ENCODE data around the gene ARPC1B. TPM values are rescaled to one million over a fixed set of nuclear protein-coding genes. Genes with fewer than 3 reads are reported as not detected.

The ARPC1B gene
- total RNA-seq, 4 donors from 2014 or later: 221 to 387 (median 302) TPM

GRCh38 chr7:99418260-99418659 is 43.7 kb downstream of the ARPC1B start:
- TF ChIP-seq CTCF (IDR thresholded peaks at IDR 0.05): no peak
- DNase-seq (ENCODE audit: low spot score): no peak
- ATAC-seq (ENCODE audit: low FRiP score): no peak

- no peak for ATAC-seq (ENCODE audit: low FRiP score)
- no peak for TF ChIP-seq CTCF (IDR thresholded peaks at IDR 0.05)
Measured at GRCh38 chr7:99419323-99420021, 44.9 kb downstream of the ARPC1B start.

GRCh38 chr7:99420213-99420612 is 45.7 kb downstream of the ARPC1B start:
- no peak for ATAC-seq (ENCODE audit: low FRiP score)
- TF ChIP-seq CTCF (IDR thresholded peaks at IDR 0.05): no peak

More at GRCh38 chr7:99419323-99420021, 44.9 kb downstream of the ARPC1B start:
- no peak for DNase-seq (ENCODE audit: low spot score)

GRCh38 chr7:99420986-99421385 is 46.5 kb downstream of the ARPC1B start:
- DNase-seq (ENCODE audit: low spot score) (no peak), ATAC-seq (ENCODE audit: low FRiP score) (no peak)
- TF ChIP-seq CTCF (IDR thresholded peaks at IDR 0.05): no peak

More at GRCh38 chr7:99420213-99420612, 45.7 kb downstream of the ARPC1B start:
- no peak for DNase-seq (ENCODE audit: low spot score)

GRCh38 chr7:99422186-99422585 is 47.7 kb downstream of the ARPC1B start:
- TF ChIP-seq CTCF (IDR thresholded peaks at IDR 0.05): no peak
- DNase-seq (ENCODE audit: low spot score) (no peak), ATAC-seq (ENCODE audit: low FRiP score) (no peak)

- DNase-seq (ENCODE audit: low spot score): no peak
- TF ChIP-seq CTCF (IDR thresholded peaks at IDR 0.05): no peak
- no peak for ATAC-seq (ENCODE audit: low FRiP score)
Measured at GRCh38 chr7:99422625-99423024, 48.1 kb downstream of the ARPC1B start.
